NCI-H82 treated with DMSO at 0.1 percent for 48 hours (cell line): Measurements from ENCODE around the gene KLK14.

Source experiments
- DNase-seq: peaks from one replicate; lab custom pipeline; 2025; ENCODE audit not compliant: unreplicated experiment; lab: John Stamatoyannopoulos, UW

KLK14 gene, protein sequence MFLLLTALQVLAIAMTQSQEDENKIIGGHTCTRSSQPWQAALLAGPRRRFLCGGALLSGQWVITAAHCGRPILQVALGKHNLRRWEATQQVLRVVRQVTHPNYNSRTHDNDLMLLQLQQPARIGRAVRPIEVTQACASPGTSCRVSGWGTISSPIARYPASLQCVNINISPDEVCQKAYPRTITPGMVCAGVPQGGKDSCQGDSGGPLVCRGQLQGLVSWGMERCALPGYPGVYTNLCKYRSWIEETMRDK

DNA sequence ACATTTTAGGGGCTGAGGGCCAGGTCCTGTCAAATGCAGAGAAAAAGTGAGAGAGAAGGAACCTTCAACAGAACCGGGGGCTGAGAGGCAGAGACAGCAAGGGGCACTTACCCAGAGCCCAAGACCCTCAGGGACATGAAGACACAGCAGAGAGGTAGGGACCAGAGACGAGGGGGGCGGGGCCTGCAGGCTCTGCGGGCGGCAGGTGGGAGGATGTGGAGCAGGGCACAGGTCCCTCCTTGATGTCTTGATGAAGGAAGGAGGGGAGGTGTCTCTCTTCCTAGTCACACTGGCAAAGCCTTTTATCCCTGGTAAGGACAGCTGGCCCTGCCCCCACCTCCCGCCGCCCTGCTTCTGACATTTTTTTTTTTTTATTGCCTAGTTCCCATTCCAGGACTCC lies at the start of gene KLK14:
Gene KLK14, minus strand, starts transcription at position 277 of the 400 bp plus-strand sequence. Its CDS starts 273 bp downstream, at position 4.
- no peak for DNase-seq

DNA sequence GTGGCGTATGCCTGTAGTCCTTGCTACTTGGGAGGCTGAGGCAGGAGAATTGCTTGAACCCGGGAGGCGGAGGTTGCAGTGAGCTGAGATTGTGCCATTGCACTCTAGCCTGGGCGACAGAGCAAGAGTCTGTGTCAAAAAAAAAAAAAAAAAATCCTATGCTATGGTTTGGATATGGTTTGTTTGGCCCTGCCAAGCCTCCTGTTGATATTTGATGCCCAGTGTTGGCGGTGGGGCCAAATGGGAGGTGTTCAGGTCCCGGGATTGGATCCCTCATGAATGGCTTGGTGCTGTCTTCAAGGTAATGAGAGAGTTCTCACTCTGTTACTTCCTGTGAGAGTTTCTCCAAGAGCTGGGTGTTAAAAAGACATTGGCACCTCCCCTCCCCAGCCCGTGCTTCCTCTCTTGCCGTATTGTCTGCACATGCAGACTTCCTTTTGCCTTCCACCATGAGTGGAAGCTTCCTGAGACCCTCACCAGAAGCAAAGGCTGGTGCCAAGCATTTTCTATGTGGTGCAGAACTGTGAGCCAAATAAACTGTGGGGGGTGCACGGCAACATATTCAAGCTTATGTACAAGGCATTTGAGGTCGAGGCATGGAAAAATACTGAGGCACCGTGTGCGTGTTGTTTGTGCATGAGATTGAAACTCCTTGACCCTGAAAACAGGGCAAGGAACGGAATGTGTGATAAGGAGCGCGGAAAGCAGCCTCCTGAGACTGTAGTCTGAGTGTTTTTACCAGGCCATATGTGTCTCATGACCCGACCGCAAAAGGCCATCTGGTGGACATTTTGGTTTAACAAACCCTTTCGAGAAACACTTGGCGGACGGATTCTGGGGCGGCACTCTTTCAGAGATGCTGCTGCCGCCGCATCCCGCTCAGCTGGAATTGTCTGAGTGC lies 49.3 kb upstream of the KLK14 start:
- DNase-seq: peak; percentile 18

- DNase-seq: no peak
Measured at GRCh38 chr19:51129716-51130115, 47.0 kb upstream of the KLK14 start.

DNA sequence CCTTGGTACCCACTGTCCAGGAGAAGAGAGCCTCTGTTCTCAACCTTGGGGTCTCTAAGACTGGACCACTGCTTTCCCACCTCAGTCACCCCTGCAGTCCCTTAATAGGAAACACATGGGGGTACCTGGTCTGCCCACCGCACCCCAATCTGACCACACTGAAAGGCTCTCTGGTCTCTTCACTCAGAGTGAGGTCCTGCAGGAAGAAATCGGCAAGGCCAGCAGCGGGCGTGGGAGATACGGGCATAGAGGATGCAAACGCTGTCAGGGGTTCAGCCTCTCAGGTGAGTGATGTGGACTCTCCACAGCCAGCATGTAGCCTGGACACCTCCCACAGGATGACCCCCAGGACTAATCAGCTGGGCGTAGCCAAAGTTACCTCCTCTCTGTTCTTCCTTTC lies 45.5 kb upstream of the KLK14 start:
- DNase-seq: no peak

DNA sequence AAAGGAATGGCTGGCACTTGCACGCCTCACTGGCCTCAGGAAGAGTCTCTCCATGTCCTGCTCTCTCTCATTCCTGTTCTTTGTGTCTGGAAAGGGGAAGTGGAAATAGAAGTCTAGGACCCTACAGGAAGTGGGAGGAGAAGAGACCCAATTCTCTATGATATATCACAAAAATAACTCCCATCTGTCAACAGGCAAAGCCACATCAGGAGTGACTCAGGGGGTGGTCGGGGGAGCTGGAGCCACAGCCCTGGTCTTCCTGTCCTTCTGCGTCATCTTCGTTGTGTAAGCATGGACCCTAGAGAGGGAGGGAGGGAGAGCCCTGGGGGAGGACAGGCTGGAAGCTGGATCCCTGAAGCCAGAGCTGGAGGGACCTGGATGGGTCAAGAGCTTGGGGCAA lies 45.1 kb upstream of the KLK14 start:
- no peak for DNase-seq

DNA sequence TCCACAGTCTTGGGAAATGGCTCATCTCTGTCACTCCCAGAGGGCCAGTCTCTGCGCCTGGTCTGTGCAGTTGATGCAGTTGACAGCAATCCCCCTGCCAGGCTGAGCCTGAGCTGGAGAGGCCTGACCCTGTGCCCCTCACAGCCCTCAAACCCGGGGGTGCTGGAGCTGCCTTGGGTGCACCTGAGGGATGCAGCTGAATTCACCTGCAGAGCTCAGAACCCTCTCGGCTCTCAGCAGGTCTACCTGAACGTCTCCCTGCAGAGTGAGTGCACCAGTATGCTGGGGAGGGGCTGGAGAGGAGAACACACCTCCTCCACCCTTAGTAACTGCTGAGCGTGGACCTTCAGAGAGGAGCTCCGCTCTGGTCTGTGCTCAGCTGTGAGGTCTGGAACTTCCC lies 44.3 kb upstream of the KLK14 start:
- DNase-seq: no peak

DNA sequence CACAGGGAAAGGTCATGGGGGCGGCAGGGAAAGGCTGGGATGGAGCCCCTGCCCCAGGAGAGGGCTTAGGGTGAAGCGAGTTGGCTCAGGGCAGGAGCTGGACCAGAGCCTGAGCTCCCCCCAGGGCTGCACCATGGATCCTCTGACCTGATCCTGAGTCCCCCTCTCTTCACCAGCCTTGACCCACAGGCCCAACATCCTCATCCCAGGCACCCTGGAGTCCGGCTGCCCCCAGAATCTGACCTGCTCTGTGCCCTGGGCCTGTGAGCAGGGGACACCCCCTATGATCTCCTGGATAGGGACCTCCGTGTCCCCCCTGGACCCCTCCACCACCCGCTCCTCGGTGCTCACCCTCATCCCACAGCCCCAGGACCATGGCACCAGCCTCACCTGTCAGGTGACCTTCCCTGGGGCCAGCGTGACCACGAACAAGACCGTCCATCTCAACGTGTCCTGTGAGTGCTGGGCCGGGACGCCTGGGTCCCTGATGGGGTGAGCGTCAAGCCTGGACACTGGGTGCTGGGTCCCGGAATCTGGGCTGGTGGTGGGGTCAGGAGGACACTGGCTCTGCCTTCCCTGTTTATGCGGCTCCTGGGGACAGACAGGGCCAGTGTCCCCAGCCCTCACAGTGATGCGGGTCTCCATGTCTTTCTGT lies 42.9 kb upstream of the KLK14 start:
- DNase-seq: no peak

DNA sequence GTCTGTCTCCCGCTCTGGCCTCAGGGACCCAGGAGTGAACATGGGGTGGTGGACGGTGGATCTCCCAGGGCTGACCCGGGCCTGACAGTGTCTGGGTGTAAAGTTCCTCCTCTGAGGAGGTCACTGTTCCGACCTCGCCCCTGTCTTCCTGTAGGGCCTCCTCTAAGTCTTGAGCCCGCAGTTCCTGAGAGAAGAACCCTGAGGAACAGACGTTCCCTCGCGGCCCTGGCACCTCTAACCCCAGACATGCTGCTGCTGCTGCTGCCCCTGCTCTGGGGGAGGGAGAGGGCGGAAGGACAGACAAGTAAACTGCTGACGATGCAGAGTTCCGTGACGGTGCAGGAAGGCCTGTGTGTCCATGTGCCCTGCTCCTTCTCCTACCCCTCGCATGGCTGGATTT lies 42.0 kb upstream of the KLK14 start, which contains the start of gene SIGLEC9:
Gene SIGLEC9, plus strand, starts transcription at position 178 of the 400 bp plus-strand sequence. Its CDS starts 69 bp downstream, at position 247.
- DNase-seq: no peak

GRCh38 chr19:51124216-51124615 lies 41.5 kb upstream of the KLK14 start:
- no peak for DNase-seq

- DNase-seq: no peak
Measured at GRCh38 chr19:51123802-51124201, 41.1 kb upstream of the KLK14 start.

DNA sequence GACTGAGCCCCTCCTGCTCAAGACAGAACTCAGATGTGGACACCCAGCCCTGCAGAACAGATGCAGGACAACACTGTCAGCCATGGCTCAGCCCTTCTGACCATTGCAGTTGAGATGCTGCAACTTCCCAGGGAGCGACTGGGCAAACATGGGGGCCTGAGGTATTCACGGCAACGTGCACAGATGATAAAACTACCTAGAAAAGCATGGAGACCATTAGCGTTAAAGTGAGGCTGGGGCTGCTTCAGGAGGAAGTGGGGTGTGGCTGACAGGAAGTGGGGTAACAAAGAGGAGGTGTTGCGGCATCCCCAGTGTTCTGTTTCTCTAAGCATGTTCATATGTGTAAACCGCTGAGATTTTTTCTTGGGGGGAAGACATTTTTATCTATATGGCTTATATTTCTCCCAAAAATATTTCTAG lies 40.7 kb upstream of the KLK14 start:
- no peak for DNase-seq

- DNase-seq: no peak
Measured at GRCh38 chr19:51122112-51122981, 39.7 kb upstream of the KLK14 start.

DNA sequence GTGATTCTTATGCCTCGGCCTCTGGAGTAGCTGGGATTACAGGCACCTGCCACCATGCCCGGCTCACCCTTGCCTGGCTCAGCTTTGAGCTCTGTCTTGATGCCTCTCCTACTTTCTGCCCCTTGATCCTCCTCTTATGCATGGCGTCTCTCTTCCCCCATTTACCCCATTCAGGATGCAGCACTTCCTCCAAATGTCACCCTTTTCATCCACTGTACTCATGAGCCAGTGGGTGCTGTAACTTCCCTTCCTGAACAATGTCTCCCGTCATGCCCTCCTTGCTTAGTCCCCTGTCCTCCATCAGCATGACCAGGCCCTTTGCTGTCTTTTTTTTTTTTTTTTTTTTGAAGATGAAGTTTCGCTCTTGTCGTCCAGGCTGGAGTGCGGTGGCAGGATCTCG lies 38.6 kb upstream of the KLK14 start:
- DNase-seq: no peak

DNA sequence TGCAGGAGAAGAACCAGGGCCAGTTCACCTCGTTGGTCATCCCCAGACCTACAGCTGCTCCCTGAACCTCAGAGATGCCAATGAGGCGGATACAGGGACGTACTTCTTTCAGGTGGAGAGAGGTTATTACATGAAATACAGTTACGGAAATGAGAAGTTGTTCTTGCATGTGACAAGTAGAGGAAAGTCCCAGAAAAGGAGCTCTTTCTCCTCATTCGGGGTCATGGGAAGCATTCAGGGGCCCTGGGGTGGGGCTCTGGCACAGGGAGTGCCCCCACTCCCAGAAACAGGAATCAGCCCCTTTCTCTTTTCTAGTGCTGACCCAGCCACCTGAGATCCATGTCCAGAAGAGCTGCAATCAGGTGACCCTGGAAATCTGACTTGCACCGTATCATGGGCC lies 37.5 kb upstream of the KLK14 start:
- no peak for DNase-seq

DNA sequence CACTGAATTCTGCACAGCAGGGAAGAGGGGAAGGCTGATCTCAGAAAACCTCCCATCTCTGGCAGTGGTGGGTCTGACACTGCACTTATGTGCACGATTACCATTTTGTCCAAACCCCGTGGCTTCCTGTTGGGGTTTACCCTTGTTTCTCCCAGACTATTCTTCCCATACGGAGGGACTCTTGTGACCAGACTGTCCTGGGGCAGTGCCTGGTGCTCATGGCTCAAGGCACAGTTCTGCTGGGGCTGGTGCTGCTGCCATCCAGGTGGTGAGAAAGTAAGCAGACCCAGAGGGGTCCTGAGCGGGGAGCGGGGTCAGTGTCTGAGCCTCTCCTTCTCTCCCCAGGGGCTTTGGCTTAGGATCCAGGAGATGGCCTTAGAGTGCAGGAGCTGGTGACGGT lies 36.9 kb upstream of the KLK14 start:
- no peak for DNase-seq

DNA sequence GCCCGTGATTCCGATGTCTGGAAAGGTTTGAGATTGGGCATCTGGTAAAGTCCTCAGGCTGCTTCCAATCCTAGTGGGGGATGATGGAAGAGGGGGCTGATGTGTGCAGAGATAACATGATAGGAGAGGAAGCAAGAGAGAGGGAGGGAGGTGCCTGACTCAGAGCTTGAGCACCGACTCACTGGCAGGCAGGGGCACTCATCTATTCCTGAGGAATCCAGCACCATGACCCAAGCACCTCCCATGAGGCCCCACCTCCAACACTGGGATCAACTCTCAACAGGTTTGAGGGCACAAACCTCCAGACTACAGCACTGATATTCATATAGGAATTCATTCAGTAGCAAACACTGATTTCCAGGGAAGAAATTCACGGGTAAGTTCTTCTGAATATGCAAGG lies 36.4 kb upstream of the KLK14 start:
- DNase-seq: no peak

- no peak for DNase-seq
Measured at GRCh38 chr19:51116736-51117286, 34.1 kb upstream of the KLK14 start.

- DNase-seq: no peak
Measured at GRCh38 chr19:51114087-51114729, 31.5 kb upstream of the KLK14 start.

- no peak for DNase-seq
Measured at GRCh38 chr19:51111606-51112005, 28.9 kb upstream of the KLK14 start.

- DNase-seq: no peak
Measured at GRCh38 chr19:51110666-51110971, 27.9 kb upstream of the KLK14 start.
